HEK293 (cell line): ENCODE measurements around the gene TRIM33.

Experiments
- MYNN ChIP-seq: fragments of 450-650 bp; formaldehyde crosslinking; IDR thresholded peaks from 2 replicates; pipeline ENCODE4 v1.5.1; 2016; ENCODE audit warnings: missing biosample characterization, missing genetic modification characterization, borderline replicate concordance
- ZNF292 ChIP-seq: fragments of 450-650 bp; formaldehyde crosslinking; IDR thresholded peaks from 2 replicates; pipeline ENCODE4 v1.5.1; 2016; ENCODE audit warnings: low read depth, missing biosample characterization, missing genetic modification characterization, borderline replicate concordance
- ZNF302 ChIP-seq: fragments of 450-650 bp; formaldehyde crosslinking; IDR thresholded peaks from 2 replicates; pipeline ENCODE4 v1.5.1; 2016; ENCODE audit warnings: missing biosample characterization, missing genetic modification characterization, low read depth
- ZNF416 ChIP-seq: fragments of 450-650 bp; formaldehyde crosslinking; IDR thresholded peaks from 2 replicates; pipeline ENCODE4 v1.5.1; 2016; ENCODE audit warnings: missing biosample characterization, missing genetic modification characterization
- ZNF488 ChIP-seq: fragments of 450-650 bp; formaldehyde crosslinking; IDR thresholded peaks from 2 replicates; pipeline ENCODE4 v1.5.1; 2016; ENCODE audit warnings: missing biosample characterization, missing genetic modification characterization
- TF ChIP-seq, protein P1 (sequence below): fragments of 450-650 bp; formaldehyde crosslinking; IDR thresholded peaks from 2 replicates; pipeline ENCODE4 v1.5.1; 2016; ENCODE audit warnings: missing biosample characterization, missing genetic modification characterization, borderline replicate concordance
- TF ChIP-seq, protein P2 (sequence below): fragments of 450-650 bp; formaldehyde crosslinking; IDR thresholded peaks from 2 replicates; pipeline ENCODE4 v1.5.1; 2016; ENCODE audit warnings: missing biosample characterization, missing genetic modification characterization
- TF ChIP-seq, protein P3 (sequence below): fragments of 450-650 bp; formaldehyde crosslinking; IDR thresholded peaks from 2 replicates; pipeline ENCODE4 v1.5.1; 2016; ENCODE audit warnings: missing biosample characterization, missing genetic modification characterization

- TF ChIP-seq ZNF292 (tag by site-specific recombination) (no peak), ZNF302 (tag by site-specific recombination) (no peak), ZNF488 (no peak), ZNF416 (tag by site-specific recombination) (no peak), MYNN (tag by site-specific recombination) (no peak)
- TF ChIP-seq, protein P1, sequence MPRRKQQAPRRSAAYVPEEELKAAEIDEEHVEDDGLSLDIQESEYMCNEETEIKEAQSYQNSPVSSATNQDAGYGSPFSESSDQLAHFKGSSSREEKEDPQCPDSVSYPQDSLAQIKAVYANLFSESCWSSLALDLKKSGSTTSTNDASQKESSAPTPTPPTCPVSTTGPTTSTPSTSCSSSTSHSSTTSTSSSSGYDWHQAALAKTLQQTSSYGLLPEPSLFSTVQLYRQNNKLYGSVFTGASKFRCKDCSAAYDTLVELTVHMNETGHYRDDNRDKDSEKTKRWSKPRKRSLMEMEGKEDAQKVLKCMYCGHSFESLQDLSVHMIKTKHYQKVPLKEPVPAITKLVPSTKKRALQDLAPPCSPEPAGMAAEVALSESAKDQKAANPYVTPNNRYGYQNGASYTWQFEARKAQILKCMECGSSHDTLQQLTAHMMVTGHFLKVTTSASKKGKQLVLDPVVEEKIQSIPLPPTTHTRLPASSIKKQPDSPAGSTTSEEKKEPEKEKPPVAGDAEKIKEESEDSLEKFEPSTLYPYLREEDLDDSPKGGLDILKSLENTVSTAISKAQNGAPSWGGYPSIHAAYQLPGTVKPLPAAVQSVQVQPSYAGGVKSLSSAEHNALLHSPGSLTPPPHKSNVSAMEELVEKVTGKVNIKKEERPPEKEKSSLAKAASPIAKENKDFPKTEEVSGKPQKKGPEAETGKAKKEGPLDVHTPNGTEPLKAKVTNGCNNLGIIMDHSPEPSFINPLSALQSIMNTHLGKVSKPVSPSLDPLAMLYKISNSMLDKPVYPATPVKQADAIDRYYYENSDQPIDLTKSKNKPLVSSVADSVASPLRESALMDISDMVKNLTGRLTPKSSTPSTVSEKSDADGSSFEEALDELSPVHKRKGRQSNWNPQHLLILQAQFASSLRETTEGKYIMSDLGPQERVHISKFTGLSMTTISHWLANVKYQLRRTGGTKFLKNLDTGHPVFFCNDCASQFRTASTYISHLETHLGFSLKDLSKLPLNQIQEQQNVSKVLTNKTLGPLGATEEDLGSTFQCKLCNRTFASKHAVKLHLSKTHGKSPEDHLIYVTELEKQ: no peak
- TF ChIP-seq, protein P2, sequence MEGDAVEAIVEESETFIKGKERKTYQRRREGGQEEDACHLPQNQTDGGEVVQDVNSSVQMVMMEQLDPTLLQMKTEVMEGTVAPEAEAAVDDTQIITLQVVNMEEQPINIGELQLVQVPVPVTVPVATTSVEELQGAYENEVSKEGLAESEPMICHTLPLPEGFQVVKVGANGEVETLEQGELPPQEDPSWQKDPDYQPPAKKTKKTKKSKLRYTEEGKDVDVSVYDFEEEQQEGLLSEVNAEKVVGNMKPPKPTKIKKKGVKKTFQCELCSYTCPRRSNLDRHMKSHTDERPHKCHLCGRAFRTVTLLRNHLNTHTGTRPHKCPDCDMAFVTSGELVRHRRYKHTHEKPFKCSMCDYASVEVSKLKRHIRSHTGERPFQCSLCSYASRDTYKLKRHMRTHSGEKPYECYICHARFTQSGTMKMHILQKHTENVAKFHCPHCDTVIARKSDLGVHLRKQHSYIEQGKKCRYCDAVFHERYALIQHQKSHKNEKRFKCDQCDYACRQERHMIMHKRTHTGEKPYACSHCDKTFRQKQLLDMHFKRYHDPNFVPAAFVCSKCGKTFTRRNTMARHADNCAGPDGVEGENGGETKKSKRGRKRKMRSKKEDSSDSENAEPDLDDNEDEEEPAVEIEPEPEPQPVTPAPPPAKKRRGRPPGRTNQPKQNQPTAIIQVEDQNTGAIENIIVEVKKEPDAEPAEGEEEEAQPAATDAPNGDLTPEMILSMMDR (tag by site-specific recombination): no peak
- TF ChIP-seq, protein P3, sequence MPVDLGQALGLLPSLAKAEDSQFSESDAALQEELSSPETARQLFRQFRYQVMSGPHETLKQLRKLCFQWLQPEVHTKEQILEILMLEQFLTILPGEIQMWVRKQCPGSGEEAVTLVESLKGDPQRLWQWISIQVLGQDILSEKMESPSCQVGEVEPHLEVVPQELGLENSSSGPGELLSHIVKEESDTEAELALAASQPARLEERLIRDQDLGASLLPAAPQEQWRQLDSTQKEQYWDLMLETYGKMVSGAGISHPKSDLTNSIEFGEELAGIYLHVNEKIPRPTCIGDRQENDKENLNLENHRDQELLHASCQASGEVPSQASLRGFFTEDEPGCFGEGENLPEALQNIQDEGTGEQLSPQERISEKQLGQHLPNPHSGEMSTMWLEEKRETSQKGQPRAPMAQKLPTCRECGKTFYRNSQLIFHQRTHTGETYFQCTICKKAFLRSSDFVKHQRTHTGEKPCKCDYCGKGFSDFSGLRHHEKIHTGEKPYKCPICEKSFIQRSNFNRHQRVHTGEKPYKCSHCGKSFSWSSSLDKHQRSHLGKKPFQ (tag by site-specific recombination): no peak
Measured at GRCh38 chr1:114454539-114454938, 56.5 kb downstream of the TRIM33 start.
